Activated CD8-positive, alpha-beta memory T cell treated with anti-CD3 and anti-CD28 coated beads for 24 hours (primary cell): ENCODE data around the gene MAPK4.

ENCODE experiments used
- DNase-seq: peaks from one replicate; pipeline ENCODE4 v3.0.0-alpha.2; 2020

The MAPK4 gene

GRCh38 chr18:50626317-50626716 is 66.4 kb downstream of the MAPK4 start:
- no peak for DNase-seq

GRCh38 chr18:50627594-50628532 is 68.0 kb downstream of the MAPK4 start:
- no peak for DNase-seq

DNA sequence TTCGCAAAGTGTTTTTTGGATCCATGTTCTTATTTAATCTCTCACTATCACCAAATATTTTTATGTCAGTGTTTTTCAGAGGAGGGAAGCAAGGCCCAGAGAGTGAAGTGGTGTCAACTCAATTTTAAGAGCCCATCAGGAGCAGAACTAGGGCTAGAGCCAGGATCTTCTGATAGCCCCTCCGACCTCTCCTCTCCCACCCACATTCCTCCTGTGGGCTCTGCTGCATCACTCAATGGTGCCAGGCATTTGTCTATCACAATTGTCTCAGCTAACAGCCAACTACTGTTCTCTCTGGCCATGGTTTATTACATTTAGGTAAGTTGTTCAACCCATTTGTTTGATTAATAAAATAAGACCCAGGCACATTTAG is 68.6 kb downstream of the MAPK4 start:
- DNase-seq: no peak

DNA sequence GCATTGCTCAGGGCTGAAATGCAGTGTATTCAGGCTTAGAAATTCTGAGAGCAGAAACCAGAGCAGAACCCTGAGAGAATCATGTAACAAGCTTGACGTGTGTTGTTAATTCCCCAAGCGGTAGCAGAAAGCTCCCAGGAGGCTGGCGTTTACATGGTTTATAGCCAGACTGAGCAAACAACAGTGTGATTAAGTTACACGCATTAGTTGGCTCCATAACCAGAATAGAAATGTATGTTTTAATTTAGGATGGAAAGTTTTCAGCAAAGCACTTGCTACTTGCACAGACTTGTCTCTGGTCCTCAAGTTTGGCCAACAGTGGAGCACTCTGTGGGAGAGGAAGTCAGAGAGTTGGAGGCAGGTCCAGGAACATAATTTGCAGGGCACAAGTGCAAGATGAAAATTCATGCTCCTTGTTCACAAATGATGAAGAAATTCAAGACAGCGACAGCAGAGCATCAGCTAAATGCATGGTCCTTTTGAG is 69.3 kb downstream of the MAPK4 start:
- DNase-seq: no peak

GRCh38 chr18:50630895-50631294 is 71.0 kb downstream of the MAPK4 start:
- DNase-seq: no peak

GRCh38 chr18:50632895-50633515 is 73.1 kb downstream of the MAPK4 start:
- no peak for DNase-seq

- DNase-seq: no peak
Measured at GRCh38 chr18:50633992-50634391, 74.1 kb downstream of the MAPK4 start.

- DNase-seq: no peak
Measured at GRCh38 chr18:50636366-50637057, 76.6 kb downstream of the MAPK4 start.

DNA sequence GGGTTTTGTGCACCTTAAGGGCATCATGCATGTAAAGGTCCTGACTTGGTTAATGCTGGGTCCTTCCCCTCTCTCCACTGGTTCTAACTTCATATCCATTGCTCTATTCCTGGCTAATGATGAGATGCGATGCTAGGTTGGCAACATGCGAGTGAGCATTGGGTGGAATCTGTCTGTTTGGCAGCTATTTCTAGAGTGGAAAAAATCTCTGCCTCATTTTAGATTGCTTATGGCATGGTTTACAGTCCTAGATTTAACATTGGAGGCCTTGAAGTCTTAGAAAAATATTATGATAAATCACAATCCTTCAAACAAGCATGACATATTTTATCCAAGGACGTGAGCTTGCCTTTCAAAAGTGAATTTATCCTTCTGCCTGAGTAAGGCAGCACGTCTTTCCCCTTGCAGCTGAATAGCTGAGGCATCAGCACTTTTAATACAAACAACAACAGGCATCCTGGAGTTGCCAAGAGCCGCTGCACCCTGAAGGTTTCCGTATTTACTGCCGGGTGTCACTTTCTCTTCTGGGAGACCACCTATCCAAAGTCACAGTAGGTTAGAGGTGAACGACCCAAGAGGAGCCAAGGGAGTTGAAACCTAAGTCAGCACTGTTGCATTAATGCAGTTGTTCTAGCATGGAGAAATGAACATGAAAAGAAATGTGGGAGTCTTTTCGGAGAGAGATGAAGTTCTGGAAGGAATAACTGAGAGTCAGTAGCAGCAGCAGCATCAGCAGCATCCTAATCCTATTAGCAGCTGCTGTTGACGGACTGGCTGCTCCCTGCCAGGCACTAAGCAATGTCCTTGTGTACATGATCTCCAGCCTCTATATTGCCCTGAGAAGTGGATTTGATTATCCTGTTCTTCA is 78.4 kb downstream of the MAPK4 start:
- no peak for DNase-seq

DNA sequence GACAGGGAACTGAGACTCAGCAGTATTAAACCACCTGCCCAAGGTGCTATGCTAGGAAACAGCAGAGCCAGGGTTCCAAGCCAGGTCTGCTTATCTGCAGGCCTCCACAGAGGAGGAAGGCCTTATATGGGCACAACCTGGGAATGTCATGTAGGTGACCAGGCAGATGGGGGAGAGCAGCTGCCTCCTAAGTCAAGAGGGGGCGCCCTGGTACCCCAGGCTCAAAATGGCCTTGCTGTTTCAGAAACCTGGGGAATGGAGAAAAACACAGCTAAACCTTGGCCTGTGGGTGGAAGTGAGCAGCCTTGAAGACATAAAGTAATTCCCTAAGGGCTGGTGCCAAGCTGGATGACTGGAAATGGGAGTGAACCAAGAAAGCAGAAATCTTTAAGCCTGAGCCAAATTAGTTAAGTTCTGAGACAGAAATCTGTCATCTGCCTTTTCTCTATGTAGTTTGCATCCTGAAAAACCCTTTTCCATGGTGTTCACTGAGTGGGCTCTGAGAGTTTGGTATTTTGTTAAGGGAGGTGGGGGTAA is 79.1 kb downstream of the MAPK4 start:
- no peak for DNase-seq

- DNase-seq: no peak
Measured at GRCh38 chr18:50639711-50640110, 79.8 kb downstream of the MAPK4 start.

DNA sequence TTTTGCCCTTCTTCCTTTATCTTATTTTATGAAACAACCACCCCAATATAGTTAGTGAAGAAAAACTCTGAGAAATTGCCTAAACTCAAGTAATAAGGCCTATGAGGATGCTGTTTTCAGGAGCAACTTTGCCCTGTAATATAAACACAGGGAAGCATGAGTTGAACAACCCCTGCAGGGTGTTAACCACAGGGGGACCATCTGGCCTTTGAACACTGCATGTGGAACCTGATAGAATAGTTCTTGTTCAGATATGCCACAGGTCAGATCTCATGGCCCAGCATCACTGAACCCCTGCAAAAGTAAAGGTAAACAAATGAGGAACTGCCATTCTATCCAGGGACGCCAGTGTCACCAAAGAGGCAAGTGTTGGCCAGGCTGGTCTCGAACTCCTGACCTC is 82.6 kb downstream of the MAPK4 start:
- DNase-seq: no peak

- DNase-seq: no peak
Measured at GRCh38 chr18:50644146-50644545, 84.3 kb downstream of the MAPK4 start.

DNA sequence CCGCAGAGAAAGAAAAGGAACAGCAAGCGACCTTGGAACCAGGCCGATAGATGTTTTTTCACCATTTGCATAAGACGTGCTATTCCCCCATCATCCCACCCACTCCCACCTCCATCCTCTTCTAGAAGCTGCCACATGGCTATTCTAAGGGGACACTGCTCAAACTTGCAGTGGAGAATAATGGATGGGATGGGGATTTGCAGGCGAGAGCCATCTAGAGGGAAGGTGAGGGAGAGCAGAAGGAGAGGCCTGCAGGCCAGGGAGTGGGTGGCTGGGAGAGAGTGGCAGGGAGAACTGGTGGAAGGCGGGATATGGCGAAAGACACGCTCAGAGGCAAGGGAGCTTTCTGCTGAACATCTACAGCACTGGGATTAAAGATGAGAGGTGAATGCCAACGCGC is 84.9 kb downstream of the MAPK4 start:
- DNase-seq: no peak

GRCh38 chr18:50647237-50647636 is 87.3 kb downstream of the MAPK4 start:
- DNase-seq: no peak

DNA sequence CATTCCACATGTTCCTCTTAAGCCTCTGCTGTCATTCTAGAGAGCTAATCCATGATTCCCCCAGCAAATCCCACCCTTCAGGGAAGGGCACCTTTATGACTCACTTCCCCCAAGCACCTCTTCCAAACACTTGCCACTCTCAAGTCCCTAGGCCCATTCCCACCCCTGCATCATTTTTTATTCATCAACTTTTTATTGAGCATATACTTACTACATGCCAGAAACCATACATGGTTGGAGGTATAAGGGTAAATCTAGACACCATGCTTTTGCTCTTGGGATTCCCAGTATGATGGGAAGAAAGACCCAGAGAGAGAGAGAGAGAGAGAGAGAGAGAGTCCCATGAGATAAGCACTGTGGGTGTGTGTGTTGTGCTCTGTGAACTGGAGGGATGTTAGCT is 87.9 kb downstream of the MAPK4 start:
- no peak for DNase-seq

DNA sequence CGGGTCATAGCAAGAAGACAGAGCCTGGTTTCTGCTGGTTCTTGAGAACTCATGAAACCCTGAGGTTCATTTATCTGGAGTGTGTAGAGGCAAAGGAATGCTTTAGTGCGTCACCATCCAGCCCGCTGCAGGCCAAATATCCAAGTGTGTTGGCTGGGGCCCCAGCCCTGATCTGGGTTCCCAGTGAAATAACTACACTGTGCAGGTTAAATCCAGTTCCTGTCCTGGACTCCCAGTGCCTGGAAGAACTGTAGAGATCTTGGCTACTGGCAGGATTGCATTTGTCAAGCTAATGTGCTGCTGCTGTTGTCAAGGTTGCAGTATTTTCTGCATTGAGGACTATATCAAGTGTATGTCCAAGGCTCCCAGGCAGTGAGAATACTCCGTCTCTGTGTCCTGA is 89.9 kb downstream of the MAPK4 start:
- DNase-seq: no peak

GRCh38 chr18:50651334-50651733 is 91.4 kb downstream of the MAPK4 start:
- DNase-seq: no peak

- no peak for DNase-seq
Measured at GRCh38 chr18:50653402-50654093, 93.7 kb downstream of the MAPK4 start.

DNA sequence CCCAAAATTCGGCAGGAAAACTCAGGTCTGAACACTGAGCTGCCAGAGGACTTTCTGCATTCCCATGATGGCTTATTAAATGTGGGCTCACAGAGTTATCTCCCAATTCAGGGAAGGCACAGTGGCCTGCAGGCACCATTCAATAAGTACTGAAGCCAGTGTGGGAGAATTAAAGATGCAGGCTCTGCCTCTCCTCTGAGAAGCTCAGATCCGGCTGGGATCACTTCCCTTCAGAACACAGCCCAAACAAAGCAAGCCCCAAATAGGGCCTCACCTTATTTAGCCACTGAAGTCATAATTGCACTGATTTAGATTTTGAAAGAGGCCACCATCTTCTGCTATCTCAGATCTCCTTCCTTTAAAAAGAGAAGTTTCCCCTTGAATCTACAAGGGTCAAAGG is 94.3 kb downstream of the MAPK4 start:
- no peak for DNase-seq

DNA sequence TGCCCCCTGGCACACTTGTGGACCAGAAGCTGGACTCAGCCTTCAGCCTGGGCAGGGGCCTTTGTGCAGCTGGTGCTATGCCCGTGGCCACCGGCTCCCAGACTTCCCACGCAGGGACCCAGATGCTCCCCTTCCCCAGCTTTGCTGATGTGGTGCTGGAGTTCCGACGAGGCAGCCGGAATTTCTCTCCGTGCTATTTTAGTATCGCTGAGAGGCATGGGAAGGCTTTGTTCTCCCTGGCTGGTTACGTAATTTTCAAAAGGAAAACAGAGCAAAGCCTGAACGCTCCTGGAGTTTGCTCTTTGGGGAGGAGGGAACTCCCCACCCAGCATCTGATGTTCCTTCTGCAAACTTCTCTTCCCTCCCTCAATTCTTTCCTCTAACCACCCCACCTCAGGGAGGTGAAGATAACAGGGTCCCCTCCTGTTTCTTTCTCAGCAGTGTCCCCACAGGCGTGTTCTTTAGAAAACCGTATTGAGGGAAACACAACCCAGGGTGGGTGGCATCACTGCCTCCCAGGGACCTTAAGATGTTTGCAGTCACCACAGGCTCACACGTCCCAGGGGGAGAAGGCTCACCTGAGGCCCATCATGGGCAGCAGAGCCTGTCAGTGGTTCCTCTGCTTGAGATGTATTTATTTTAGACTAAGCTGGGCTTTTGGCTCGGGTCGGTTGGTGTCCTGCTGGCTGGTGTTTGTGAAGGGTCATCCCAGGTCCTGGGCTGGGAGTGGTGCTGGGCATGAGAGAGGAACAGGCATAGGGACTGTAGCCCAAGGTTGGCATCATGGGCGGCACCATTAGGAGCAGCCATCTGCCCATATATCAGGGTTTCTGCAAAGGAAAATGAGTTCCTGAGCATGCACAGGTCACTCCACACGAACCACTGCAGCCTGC is 95.0 kb downstream of the MAPK4 start:
- no peak for DNase-seq
